HCT116 (cell line): ENCODE measurements around the gene PHF2. TPM values are rescaled to one million over a fixed set of nuclear protein-coding genes. Genes with fewer than 3 reads are reported as not detected.

Experiments
- ATAC-seq: fragments of 200-7000 bp; cut with Tn5 transposase; 2 replicates; pipeline ENCODE4 v1.9.1; 2020; ENCODE audit warnings: mild to moderate bottlenecking, moderate library complexity
- BruUV-seq: library from RNA; stranded (reverse); fragments of 400-500 nt; replicated peaks from 2 replicates; lab custom pipeline; 2021; lab: Mats Ljungman, UMichigan
- CTCF ChIA-PET: fragments of 300-600 bp; sonication (Branson Sonifier 250); formaldehyde crosslinking; loops from one replicate; lab custom pipeline; 2021; ENCODE audit warnings: antibody characterized with exemption; lab: Charles Lee
- POLR2A ChIA-PET: fragments of 300-600, 350-600 bp; sonication (Branson Sonifier 250); formaldehyde crosslinking; loops from one replicate; lab custom pipeline; 2021; ENCODE audit warnings: antibody characterized with exemption; lab: Charles Lee
- RAD21 ChIA-PET, 2 experiments: fragments of 300-600 bp; sonication (Branson Sonifier 250); formaldehyde crosslinking; loops; one replicate each; lab custom pipeline; 2023; ENCODE audit warnings: low total read pairs in 2 of 2; ENCODE audit not compliant: uncharacterized antibody in 2 of 2, unreplicated experiment in 2 of 2, low non-redundant PET in 1 of 2; lab: Charles Lee
- DNase-seq: peaks from one replicate; pipeline ENCODE4 v3.0.0-alpha.2; 2010; ENCODE audit warnings: low read depth, low spot score
- H2AFZ ChIP-seq: fragments of 200-600 bp; shearing (Covaris generic), sonication (generic); 2 replicates; pipeline ENCODE4 v1.6.1; 2017; ENCODE audit warnings: low read depth, mixed run types, mixed read lengths, antibody characterized with exemption, low read length; ENCODE audit not compliant: poor library complexity, severe bottlenecking
- H3K27ac ChIP-seq: 2 replicates; pipeline ENCODE4 v1.5.1; 2012; ENCODE audit warnings: low read depth, low read length
- H3K27me3 ChIP-seq: fragments of 200-600 bp; sonication (generic); 2 replicates; pipeline ENCODE4 v1.6.1; 2016; ENCODE audit warnings: mixed run types, low read length, mixed read lengths; ENCODE audit not compliant: insufficient read depth
- H3K36me3 ChIP-seq, 2 experiments: fragments of 200-500 bp in 1 of 2; fragments of 200-600 bp in 1 of 2; sonication (Bioruptor generic) in 1 of 2; sonication (generic) in 1 of 2; 2 replicates each; pipeline versions ENCODE4 v1.5.1 to v1.6.1; 2014 to 2016; ENCODE audit warnings: low read length in 2 of 2, inconsistent platforms in 1 of 2, mixed read lengths in 1 of 2, mixed run types in 1 of 2; ENCODE audit not compliant: insufficient read depth in 2 of 2, control insufficient read depth in 1 of 2
- H3K4me1 ChIP-seq, 2 experiments: fragments of 200-600 bp in 1 of 2; sonication (generic) in 1 of 2; 2 replicates each; pipeline versions ENCODE4 v1.5.1 to v1.6.1; 2012 to 2017; ENCODE audit warnings: low read length in 2 of 2, inconsistent platforms in 1 of 2, mild to moderate bottlenecking in 1 of 2, mixed read lengths in 1 of 2, mixed run types in 1 of 2, moderate library complexity in 1 of 2; ENCODE audit not compliant: insufficient read depth in 2 of 2, control insufficient read depth in 1 of 2
- H3K4me2 ChIP-seq: fragments of 200-600 bp; sonication (generic); 2 replicates; pipeline ENCODE4 v1.6.1; 2017; ENCODE audit warnings: mixed run types, low read length, mixed read lengths
- H3K4me3 ChIP-seq, 2 experiments: fragments of 200-600 bp in 1 of 2; sonication (generic) in 1 of 2; replicated peaks in 1 of 2; 2 replicates each; pipeline ENCODE4 v1.5.1; 2011 to 2016; ENCODE audit warnings: low read length in 2 of 2, control low read depth in 1 of 2, low read depth in 1 of 2, mild to moderate bottlenecking in 1 of 2, mixed read lengths in 1 of 2, mixed run types in 1 of 2
- H3K79me2 ChIP-seq: fragments of 200-600 bp; sonication (generic); 2 replicates; pipeline ENCODE4 v1.6.1; 2017; ENCODE audit warnings: mild to moderate bottlenecking, mixed run types, low read length, moderate library complexity, mixed read lengths; ENCODE audit not compliant: insufficient read depth
- H3K9ac ChIP-seq: fragments of 200-600 bp; sonication (generic); 2 replicates; pipeline ENCODE4 v1.6.1; 2016; ENCODE audit warnings: low read length, mixed read lengths
- H3K9me2 ChIP-seq: fragments of 200-600 bp; sonication (generic), shearing (Covaris generic); 2 replicates; pipeline ENCODE4 v1.6.1; 2017; ENCODE audit warnings: mixed run types, mild to moderate bottlenecking, moderate library complexity; ENCODE audit not compliant: insufficient read depth
- H3K9me3 ChIP-seq, 2 experiments: fragments of 200-500 bp in 1 of 2; fragments of 200-600 bp in 1 of 2; sonication (Bioruptor generic) in 1 of 2; sonication (generic) in 1 of 2; 2 replicates each; pipeline ENCODE4 v1.6.1; 2014 to 2017; ENCODE audit warnings: low read length in 2 of 2, mixed read lengths in 2 of 2, inconsistent platforms in 1 of 2, low read depth in 1 of 2, mild to moderate bottlenecking in 1 of 2, mixed run types in 1 of 2, moderate library complexity in 1 of 2; ENCODE audit not compliant: control insufficient read depth in 1 of 2, insufficient read depth in 1 of 2
- H4K20me1 ChIP-seq: fragments of 200-600 bp; sonication (generic), shearing (Covaris generic); 2 replicates; pipeline ENCODE4 v1.6.1; 2017; ENCODE audit warnings: mixed run types, mild to moderate bottlenecking, moderate library complexity; ENCODE audit not compliant: insufficient read depth
- CBX3 ChIP-seq: IDR thresholded peaks from 2 replicates; pipeline ENCODE4 v1.6.1; 2012; ENCODE audit warnings: low read depth
- CEBPB ChIP-seq: IDR thresholded peaks from 2 replicates; pipeline ENCODE4 v1.6.1; 2012; ENCODE audit warnings: low read depth
- CTCF ChIP-seq, 3 experiments: fragments of 200-600 bp in 1 of 3; sonication (generic) in 1 of 3; IDR thresholded peaks in 2 of 3; conservative IDR thresholded peaks in 1 of 3; 2 replicates each; pipeline ENCODE4 v1.5.1; 2012 to 2017; ENCODE audit warnings: low read depth in 2 of 3, low read length in 2 of 3, antibody characterized with exemption in 1 of 3, borderline replicate concordance in 1 of 3, control low read depth in 1 of 3, mild to moderate bottlenecking in 1 of 3, mixed read lengths in 1 of 3, mixed run types in 1 of 3, moderate library complexity in 1 of 3; ENCODE audit not compliant: insufficient read depth in 1 of 3
- EZH2 ChIP-seq: fragments of 200-600 bp; sonication (generic); IDR thresholded peaks from 2 replicates; pipeline ENCODE4 v1.6.1; 2017; ENCODE audit warnings: antibody characterized with exemption, mixed run types
- EZH2phosphoT487 ChIP-seq: fragments of 200-600 bp; IDR thresholded peaks from 2 replicates; pipeline ENCODE4 v1.6.1; 2018; ENCODE audit warnings: antibody characterized with exemption, borderline replicate concordance
- JUND ChIP-seq: IDR thresholded peaks from 2 replicates; pipeline ENCODE4 v1.6.1; 2012
- MAX ChIP-seq: IDR thresholded peaks from 2 replicates; pipeline ENCODE4 v1.6.1; 2012
- RAD21 ChIP-seq: IDR thresholded peaks from 2 replicates; pipeline ENCODE4 v1.6.1; 2012; ENCODE audit warnings: low read depth, mild to moderate bottlenecking
- REST ChIP-seq: IDR thresholded peaks from 2 replicates; pipeline ENCODE4 v1.6.1; 2012; ENCODE audit warnings: low read depth
- SIN3A ChIP-seq: IDR thresholded peaks from 2 replicates; pipeline ENCODE4 v1.6.1; 2012; ENCODE audit warnings: low read depth
- SP1 ChIP-seq: IDR thresholded peaks from 2 replicates; pipeline ENCODE4 v1.6.1; 2012; ENCODE audit warnings: low read depth
- SRF ChIP-seq: IDR thresholded peaks from 2 replicates; pipeline ENCODE4 v1.6.1; 2012; ENCODE audit warnings: low read depth
- TCF7L2 ChIP-seq: IDR thresholded peaks from 2 replicates; pipeline ENCODE4 v1.7.0; 2011; ENCODE audit warnings: borderline replicate concordance, inconsistent platforms; ENCODE audit not compliant: insufficient read depth, insufficient read length; ENCODE audit errors: extremely low read depth
- ZFX ChIP-seq: fragments of 450-650 bp; IDR thresholded peaks from 2 replicates; pipeline ENCODE4 v1.6.1; 2017
- intact Hi-C: fragments of 100-400 bp; cut with micrococcal nuclease; formaldehyde crosslinking; loops from 2 replicates; pipeline ENCODE4 v1.10.0; 2022
- total RNA-seq: library from RNA; stranded (reverse); gene quantifications from one replicate; pipeline ENCODE4 v1.2.1, GENCODE V29; 2021; ENCODE audit not compliant: unreplicated experiment
- TF ChIP-seq, protein P1 (sequence below): IDR thresholded peaks from 2 replicates; pipeline ENCODE4 v1.6.1; 2012

The PHF2 gene
- total RNA-seq, 1 experiment from 2014 or later = 20.6 TPM

- Histone ChIP-seq H3K36me3 (no peaks in the 10 kb centered on the region), H3K27me3 (no peaks in the 10 kb centered on the region), H3K79me2 (peaks cover 67% of the 10 kb centered on the region), H3K9me3 (no peaks in the 10 kb centered on the region), H3K9ac (no peak overlapping the region), H3K27ac (no peak overlapping the region), H3K9me2 (no peaks in the 10 kb centered on the region), H4K20me1 (no peaks in the 10 kb centered on the region), H3K4me1 (peaks cover 5 to 8% of the 10 kb centered on the region in 2 experiments; a peak in 2 of 4 replicates), H2AFZ (no peak overlapping the region), H3K4me3 (no peak overlapping the region), H3K4me2 (no peak overlapping the region)
- POLR2A ChIA-PET = no interaction called here
- intact Hi-C loops = no loop called here
- CTCF ChIA-PET = interaction anchor here (1.3 kb wide), 1 partner anchor 15 kb away, joined by 3 read pairs; no protein-coding TSS in a partner anchor
- RAD21 ChIA-PET = no interaction called here
- no peak for ATAC-seq
- no peak for DNase-seq
- no peak for TF ChIP-seq CEBPB
- TF ChIP-seq MAX = no peak
- TF ChIP-seq SP1 = no peak
- TF ChIP-seq SRF = no peak
- no peak for TF ChIP-seq EZH2
- TF ChIP-seq ZFX = no peak
- no peak for TF ChIP-seq CBX3
- no peak for TF ChIP-seq SIN3A
- BruUV-seq = no TSS peak
Observed at GRCh38 chr9:93580654-93581380, 4.4 kb downstream of the PHF2 start.

GRCh38 chr9:93582115-93582514, 5.7 kb downstream of the PHF2 start:
- no TSS peak for BruUV-seq
- ChIA-PET CTCF (interaction anchor here (1.0 kb wide), 1 partner anchor 15 kb away, joined by 4 read pairs; no protein-coding TSS in a partner anchor), RAD21 (no interaction called here), POLR2A (no interaction called here)
- Histone ChIP-seq H3K27me3 (no peaks in the 10 kb centered on the region), H3K36me3 (no peaks in the 10 kb centered on the region), H3K9me3 (no peaks in the 10 kb centered on the region), H3K79me2 (peaks cover 79% of the 10 kb centered on the region), H3K4me2 (no peak overlapping the region), H3K4me1 (peaks cover 5 to 7% of the 10 kb centered on the region in 2 experiments; a peak in 2 of 4 replicates), H3K9ac (no peak overlapping the region), H3K9me2 (no peaks in the 10 kb centered on the region), H4K20me1 (no peaks in the 10 kb centered on the region), H3K27ac (no peak overlapping the region), H2AFZ (no peak overlapping the region), H3K4me3 (no peak overlapping the region)
- ATAC-seq = no peak
- intact Hi-C loops = no loop called here
- no peak for DNase-seq
- no peak for TF ChIP-seq MAX
- TF ChIP-seq REST = no peak
- no peak for TF ChIP-seq JUND
- TF ChIP-seq EZH2phosphoT487 = no peak
- TF ChIP-seq TCF7L2 = no peak
- TF ChIP-seq RAD21 = no peak
- TF ChIP-seq, protein P1, sequence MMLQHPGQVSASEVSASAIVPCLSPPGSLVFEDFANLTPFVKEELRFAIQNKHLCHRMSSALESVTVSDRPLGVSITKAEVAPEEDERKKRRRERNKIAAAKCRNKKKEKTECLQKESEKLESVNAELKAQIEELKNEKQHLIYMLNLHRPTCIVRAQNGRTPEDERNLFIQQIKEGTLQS = no peak
- no peak for TF ChIP-seq CTCF (IDR thresholded peaks at IDR 0.05 in 2 of 3, conservative IDR thresholded peaks at IDR 0.05 in 1 of 3; ENCODE audit: borderline replicate concordance in 1 of 3, insufficient read depth in 1 of 3, low read depth in 2 of 3, low read length in 2 of 3)
- TF ChIP-seq ZFX = no peak
- TF ChIP-seq CBX3 = no peak
